GM11168 (cell line): ENCODE measurements around the gene MLXIPL.

Source experiments
- in situ Hi-C: fragments of 300-500 bp; cut with MboI; formaldehyde crosslinking; loops from one replicate; pipeline ENCODE4 v1.12.0; 2022; ENCODE audit warnings: low sequenced_read_pairs; ENCODE audit not compliant: unreplicated experiment

MLXIPL gene

DNA sequence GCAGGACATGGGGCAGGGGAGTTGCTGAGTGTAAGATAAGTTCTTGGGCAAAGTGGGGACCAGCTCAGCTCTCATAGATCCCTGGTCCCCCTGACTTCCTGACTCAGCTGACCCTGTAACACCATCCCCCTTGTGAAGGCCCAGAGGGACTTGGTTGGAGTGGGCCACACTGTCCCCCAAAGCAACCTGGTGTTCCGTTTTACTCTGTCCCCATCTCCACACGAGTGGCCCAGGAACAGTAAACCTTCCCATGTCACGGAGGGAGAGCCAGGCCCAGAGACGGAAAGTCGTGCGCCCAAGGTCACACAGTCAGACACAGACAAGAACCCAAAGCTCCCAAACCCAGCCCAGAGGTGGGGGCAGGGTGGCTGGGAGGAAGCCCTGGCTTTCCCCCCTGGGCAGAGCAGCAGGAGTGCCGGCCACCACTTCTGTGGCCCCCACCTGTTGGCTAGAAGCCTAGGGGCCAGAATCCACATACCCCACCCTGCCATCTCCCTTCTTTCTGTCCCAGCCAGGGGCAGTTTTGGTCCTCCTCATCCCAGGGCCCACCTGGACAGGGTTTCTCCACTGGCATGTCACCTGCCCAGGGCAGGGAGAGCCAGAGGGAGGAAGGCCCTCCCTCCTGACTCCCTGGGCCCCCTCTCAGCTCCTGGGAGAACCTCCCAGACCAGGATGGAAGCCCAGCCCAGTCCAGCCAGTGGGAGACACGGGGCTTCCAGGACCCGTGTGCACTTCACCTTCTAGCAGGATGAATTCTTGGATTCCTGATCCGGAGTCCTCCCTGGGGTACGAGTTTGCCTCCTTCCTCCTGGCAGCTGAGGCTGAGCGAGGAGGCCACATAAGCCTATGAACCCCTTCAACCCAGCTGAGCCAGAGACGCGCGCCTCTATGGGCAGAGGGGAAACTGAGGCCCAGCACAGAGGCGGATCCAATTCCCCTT is 22.7 kb upstream of the MLXIPL start:
- in situ Hi-C loops, result no loop called here

DNA sequence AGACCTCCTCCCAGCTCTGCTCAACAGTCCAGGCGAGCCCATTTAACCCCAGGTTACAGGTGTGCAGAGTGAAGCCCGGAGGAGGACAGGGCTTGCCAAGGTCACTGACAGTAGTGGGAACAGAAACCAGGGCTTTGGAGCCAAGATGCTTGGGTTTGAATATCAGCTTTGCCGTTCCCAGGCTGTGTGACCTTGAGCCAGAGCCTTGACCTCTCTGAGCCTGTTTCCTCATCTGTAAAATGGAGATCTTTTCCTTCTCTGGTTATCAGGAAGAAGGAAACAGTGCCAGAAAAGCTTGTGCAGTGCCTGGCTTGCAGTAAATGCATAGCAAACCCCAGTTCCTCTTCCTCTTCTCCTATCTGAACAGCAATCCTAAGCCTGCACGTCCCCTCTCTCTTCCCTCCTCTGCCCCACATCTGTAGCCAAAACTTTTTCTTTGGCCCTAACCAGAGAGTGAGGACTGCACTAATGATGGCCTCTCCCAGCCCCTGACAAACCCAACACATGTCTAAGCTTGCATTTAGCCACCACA is 21.4 kb upstream of the MLXIPL start:
- in situ Hi-C loops, result no loop called here

DNA sequence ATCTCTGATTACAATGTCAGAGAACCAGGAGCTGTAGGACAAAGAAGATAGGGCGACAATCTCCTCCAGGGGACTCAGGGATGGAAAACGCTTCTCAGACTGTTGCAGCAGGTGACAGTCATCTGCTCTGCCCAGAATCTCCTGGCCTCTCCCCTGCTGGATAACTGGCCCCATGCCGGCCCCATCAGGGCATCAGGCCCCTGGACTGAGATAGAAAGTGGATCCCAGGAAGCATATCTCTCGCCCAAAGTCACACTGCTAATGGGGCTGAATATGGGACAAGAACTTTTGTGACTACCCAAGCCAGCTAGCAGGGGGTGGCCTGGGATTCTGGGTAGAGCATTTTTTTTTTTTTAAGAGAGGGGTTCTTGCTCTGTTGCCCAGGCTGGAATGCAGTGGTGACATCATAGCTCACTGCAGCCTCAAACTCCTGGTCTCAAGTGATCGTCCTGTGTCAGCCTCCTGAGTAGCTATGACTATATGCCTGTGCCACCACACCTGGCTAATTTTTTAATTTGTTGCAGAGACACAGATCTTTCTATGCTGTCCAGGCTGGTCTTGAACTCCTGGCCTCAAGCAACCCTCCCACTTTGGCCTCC is 20.5 kb upstream of the MLXIPL start:
- in situ Hi-C loops, result no loop called here

DNA sequence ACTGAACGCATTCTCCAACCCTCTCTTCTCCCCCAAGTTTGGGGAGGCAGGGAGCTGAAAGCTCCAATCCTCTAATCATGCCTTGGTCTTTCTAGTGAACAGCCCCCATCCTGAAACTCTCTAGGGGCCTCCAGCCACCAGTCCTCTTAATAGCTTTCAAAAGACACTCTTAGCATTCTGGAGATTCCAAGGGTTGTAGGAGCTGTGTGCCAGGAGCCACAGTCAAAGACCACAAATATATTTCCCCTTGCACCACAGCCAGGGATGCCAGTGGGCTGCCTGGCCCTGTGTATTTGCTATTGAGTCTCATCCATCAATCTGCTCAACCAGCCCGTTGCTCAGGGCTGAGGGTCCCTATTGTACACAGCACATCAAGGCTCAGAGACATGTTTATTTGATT is 18.5 kb upstream of the MLXIPL start:
- in situ Hi-C loops, result no loop called here

DNA sequence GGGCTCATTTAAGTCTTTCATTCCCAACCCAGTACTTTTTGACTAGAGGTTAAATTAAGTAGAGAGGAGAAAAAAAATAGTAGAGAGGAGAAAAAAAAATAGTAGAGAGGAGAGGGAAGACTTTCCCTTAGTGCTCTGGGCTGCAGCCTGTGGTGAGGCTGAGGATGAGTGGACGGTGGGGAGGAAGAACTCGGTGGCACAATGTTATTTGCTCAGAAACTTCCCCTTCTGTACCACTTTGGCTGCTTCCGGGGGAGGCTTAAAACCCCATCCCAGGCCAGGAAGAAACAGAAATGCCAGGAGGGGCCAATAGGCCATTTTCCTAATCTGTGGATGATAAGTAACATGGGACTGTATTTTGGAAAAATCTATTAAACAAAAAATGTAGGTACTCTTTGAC is 14.6 kb upstream of the MLXIPL start:
- in situ Hi-C loops, result no loop called here

DNA sequence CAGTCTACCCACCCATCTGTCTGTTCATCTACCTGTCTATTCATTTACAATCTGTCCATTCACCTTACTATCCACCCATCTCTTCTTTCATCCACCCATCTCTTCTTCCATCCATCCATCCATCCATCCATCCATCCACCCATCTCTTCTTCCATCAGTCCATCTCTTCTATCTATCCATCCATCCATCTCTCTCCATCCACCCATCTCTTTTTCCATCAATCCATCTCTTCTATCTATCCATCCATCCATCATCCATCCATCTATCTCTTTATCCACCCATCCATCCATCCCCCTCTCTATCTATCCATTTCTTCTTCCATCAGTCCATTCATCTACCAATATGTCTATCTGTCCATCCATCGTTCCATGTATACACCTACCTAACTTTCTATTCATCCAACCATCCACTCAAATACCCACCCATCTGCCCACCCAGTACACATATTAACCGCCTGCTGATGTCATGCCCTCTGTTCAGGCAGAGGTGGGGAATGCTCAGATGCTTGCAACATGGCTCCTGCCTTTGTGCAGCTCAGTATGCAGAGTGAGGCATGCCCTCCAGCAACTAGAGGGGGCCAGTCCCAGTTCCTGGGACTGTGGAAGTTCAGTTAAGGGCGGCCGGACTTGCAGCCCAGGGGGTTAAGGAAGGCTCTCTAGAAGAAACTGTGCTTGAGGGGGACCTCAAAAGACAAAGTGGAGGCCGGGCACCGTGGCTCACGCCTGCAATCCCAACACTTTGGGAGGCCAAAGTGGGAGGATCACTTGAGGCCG is 11.3 kb upstream of the MLXIPL start:
- in situ Hi-C loops, result no loop called here

DNA sequence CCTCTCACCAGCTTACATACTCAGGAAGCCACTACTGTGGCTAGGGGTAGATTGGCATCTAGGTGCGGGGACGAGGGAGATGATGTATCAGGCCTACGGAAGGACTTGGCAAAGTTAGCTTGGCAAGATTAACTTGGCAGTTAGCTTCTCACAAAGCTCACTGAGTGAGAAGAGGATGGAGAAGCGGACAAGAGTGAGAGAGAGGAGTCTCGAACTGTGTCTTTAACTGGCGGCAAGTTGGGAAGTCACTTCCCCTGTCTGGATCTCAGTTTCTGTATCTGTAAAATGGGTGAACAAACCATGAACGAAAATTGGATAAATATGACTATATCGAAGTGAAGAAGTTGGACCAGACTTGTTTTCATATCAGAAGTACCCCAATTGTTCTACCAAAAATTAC is 9.5 kb upstream of the MLXIPL start:
- in situ Hi-C loops, result no loop called here

DNA sequence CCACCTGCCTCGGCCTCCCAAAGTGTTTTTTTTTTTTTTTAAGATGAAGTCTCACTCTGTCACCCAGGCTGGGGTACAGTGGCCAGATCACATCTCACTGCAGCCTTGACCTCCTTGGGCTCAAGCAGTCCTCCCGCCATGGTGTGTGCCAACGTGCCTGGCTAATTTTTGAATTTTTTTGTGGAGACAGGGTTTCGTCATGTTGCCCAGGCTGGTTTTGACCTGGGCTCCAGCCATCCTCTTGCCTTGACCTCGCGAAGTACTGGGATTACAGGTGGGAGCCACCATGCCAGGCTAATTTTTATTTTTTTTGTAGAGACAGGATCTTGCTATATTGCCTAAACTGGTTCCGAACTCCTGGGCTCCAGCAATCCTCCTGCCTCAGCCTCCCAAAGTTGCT is 9.0 kb upstream of the MLXIPL start:
- in situ Hi-C loops, result no loop called here

DNA sequence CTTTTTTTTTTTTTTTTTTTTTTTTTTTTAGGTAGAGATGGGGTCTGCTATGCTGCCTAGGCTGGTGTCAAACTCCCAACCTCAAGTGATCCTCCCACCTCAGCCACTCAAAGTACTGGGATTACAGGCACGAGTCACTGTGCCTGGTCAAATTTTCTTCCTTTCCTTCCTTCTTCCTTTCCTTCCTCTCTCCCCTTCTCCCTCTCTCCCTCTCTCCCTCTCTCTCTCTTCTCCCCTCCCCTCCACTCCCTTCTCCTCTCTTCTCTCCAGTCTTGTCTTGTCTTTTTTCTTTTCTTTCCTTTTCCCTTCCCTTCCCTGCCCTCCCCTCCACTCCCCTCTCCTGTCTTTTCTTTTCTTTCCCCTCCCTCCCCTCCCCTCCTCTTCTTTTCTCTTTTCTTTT is 7.2 kb upstream of the MLXIPL start:
- in situ Hi-C loops, result no loop called here

DNA sequence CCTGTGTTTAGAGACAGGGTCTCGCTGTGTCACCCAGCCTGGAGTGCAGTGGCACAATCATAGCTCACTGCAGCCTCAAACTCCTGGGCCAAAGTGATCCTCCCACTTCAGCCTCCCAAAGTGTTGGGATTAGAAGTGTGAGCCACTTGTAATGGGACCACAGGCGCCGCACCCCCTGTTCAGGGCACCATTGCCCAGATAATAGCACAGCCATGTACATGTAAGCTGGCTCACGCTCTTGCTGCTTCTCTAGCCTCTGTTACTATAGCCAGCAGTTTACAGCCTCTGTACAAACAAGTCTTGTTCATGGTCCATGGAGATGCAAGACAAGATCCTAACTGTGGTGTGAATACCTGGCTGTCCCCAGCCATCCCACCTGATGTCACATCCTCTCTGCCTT is 4.2 kb upstream of the MLXIPL start:
- in situ Hi-C loops, result no loop called here

DNA sequence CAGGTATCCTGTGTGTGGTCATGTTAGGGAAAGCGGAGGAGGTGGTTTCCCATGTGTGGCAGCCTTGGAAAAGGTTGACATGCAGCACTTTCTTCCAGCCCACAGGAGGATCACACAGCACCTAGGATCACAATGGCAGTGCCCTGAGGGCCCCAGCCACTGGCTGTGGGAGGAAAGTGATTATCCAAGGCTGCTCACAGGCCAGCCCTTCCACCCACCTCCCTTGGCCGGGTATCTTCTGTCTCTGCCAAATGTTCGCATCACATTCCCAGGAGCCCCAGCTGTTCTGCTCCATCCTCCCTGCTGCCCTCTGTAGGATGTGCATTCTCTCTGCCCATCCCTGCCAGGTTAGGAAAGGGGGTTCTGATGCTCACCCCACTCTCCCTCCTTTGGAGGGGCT is 2.5 kb upstream of the MLXIPL start:
- in situ Hi-C loops, result no loop called here

DNA sequence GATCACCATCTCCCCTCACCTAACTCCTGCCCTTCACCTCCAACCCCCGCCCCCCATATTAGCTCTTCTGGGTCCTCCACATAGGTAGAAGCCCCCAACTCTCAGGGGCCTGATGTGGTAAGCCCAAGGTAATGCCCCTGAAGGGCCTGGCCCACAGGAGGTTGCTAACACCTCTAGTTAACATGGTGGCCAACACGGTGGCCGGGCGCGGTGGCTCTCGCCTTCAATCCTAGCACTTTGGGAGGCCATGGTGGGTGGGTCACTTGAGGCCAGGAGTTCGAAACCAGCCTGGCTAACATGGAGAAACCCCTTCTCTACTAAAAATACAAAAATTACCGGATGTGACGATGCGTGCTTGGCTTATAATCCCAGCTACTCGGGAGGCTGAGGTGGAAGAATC is 954 bp upstream of the MLXIPL start:
- in situ Hi-C loops, result no loop called here

DNA sequence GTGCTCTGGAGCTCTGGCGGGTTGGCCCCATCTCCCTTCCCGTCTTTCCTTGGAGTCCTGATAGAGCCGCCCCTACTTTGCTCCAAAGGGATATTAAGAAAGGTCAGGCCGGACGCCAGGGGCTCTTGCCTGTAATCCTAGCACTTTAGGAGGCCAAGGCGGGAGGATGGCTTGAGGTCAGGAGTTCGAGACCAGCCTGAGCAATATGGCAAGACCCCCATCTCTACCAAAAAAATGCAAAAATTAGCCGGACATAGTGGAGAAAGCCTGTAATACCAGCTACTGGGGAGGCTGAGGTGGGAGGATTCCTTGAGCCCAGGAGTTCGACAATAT is 313 bp upstream of the MLXIPL start:
- in situ Hi-C loops, result loop anchor here (25.0 kb wide), 1 partner anchor 238 kb away; the partner anchor contains the start of gene TMEM270

DNA sequence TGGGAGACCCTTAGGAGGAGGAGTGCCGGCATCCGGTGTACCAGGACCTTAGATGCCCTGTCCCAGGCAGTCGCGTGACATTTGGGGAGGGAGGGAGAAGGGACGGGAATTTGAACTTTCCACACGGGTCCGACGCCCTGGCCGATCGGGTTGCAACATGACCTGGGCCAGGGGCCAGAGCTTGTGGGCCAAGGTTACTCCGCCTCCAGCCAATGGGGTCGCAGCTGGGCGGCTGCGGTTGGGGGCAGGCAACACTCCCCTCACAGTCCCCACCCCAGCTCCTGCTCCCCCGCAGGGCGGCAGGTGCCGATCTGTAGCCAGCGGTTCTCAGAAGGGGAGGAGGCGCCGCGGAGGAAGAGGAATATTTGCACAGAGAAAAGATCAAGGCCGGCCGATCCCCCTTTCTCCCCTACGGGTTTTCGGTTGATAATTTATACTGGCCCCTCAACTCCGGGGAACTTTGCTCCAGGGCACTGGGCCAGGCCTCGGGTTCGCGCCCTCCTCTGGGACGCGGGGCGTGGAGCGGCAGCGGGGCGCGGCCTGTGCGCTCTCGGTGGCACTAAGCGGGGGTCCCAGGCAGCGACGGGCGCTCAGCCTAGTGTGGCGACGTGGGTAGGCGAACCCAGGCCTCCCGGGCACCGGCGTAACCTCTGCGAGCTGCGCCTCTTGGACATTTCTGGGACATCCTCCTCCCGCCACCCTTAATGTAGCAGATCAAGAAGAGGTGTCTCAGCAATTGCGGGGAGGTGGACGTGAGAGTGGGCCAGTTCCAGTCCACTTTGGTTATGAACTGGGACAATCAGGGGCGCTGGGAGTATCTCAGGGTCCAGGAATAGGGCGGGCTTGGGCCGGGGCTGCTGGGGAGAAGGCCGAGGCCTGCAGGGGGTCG is 1.2 kb downstream of the MLXIPL start:
- in situ Hi-C loops, result loop anchor here (25.0 kb wide), 1 partner anchor 239 kb away; the partner anchor contains the start of gene TMEM270

DNA sequence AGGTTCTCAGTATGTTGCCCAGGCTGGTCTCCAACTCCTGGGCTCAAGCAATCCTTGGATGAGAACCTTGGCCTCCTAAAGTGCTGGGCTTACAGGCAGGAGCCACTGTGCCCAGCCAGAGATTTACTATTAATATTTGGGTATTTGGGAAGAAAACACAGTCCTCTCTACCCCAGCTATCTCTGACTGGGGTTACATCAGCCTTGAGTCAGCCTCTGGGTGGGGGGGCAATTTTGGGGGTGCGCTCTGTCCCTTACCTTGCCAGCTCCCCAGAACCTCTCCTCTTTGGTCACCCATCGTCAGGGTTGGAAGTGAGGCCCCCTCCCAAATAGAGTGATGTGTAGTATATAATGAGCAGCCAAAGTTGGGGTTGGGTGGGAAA is 1.8 kb downstream of the MLXIPL start:
- in situ Hi-C loops, result loop anchor here (25.0 kb wide), 1 partner anchor 240 kb away; the partner anchor contains the start of gene TMEM270

DNA sequence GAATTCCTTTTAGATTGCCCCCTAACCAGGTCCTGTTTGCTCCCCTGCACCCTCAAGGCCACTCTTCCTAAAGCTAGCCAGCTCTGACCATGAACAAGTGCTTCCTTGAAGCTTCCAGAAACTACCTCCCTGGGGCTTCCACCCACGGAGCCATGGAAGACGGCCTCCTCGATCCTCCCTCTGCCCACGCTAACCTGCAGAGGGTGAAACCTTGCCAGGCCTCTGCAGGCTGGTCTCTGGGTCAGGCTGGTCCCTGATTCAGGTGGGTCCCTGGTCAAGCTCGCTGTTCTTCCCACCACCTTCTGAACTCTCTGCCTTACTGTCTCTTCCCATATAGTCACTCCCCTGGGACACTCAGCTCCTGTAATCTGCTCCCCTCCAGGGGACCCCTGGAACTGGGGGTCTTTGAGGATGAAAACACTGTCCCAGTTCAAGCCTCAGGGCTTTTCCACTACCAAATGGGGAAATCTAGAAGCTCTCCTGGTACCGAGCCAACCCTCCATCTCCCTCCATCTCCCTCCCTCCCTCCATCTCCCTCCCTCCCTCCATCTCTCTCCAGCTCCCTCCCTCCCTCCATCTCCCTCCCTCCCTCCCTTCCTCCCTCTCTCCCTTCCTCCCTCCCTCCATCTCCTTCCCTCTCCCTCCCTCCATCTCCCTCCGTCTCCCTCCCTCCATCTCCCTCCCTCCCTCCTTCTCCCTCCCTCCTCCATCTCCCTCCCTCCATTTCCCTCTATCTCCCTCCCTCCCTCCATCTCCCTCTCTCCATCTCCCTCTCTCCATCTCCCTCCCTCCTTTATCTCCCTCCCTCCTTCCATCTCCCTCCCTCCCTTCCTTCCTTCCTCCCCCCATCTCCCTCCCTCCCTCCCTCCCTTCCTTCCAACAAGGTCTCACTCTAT is 2.9 kb downstream of the MLXIPL start:
- in situ Hi-C loops, result loop anchor here (25.0 kb wide), 1 partner anchor 241 kb away; the partner anchor contains the start of gene TMEM270

DNA sequence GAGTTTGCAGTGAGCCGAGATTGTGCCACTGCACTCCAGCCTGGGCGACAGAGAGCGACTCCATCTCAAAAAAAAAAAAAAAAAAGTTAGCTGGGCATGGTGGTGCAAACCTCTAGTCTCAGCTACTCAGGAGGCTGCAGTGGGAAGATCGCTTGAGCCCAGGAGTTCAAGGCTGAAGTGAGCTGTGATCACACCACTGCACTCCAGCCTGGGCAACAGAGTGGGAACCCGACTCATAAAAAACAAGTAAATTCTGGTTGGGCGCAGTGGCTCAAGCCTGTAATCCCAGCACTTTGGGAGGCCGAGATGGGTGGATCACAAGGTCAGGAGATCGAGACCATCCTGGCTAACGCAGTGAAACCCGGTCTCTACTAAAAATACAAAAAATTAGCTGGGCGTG is 4.9 kb downstream of the MLXIPL start:
- in situ Hi-C loops, result loop anchor here (25.0 kb wide), 1 partner anchor 243 kb away; the partner anchor contains the start of gene TMEM270

DNA sequence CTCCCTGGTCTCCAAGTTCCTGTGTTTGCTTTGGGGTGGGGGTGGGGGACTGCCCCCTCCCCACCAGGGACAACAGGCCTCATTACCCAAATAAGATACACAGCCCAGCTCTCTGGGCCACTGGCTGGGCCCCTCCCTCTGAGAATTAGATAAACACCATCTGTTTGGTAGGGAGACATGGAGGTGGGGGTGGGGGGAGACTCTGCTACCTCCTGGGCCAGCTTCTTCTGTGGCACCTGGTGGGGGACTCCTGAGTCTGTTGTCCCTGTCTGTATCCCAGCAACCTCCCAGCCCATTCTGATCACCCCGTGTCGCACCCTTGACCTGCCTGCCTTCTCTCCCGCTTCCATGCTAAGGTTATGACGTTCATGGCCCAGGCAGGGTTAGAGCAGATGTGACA is 5.8 kb downstream of the MLXIPL start:
- in situ Hi-C loops, result loop anchor here (25.0 kb wide), 1 partner anchor 244 kb away; the partner anchor contains the start of gene TMEM270
